HG03159 (cell line): Measurements from ENCODE around the gene FAM83C.

ENCODE experiments used
- ATAC-seq: cut with Tn5 transposase; IDR thresholded peaks from one replicate; pipeline ENCODE4 v1.9.1; 2021; ENCODE audit warnings: mild to moderate bottlenecking, moderate library complexity; ENCODE audit not compliant: unreplicated experiment

Gene FAM83C

DNA sequence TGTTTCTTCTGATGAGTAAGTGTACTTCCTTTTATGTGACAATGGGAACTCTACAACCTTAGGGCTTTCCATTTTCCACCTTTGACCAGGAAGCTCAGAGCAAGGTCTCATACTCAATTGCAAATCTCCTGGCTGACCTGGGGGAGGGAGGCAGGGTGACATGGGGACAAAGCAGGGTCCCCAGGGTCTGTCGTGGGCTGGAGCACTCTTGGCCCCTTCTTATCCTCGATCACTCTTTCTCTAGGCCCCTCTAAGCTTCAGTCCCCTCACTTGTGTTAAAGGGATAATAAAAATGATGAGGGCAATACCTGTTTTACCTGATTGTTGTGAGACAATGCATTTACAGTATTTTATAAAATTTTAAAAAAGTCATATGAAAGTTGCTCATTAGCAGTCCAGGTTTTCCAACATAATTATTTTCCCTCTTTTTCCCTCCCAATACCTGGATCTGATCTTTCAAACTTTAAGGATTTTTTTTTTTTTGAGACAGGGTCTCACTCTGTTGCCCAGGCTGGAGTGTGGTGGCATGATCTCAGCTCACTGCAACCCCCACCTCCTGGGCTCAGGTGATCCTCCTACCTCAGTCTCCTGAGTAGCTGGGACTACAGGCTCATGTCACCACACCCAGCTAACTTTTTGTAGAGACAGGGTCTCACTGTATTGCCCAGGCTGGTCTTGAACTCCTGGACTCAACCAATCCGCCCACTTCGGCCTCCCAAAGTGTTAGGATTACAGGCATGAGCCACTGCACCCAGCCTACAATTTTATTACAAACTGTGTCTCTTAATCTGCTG is 8.4 kb upstream of the FAM83C start:
- ATAC-seq, result no peak

DNA sequence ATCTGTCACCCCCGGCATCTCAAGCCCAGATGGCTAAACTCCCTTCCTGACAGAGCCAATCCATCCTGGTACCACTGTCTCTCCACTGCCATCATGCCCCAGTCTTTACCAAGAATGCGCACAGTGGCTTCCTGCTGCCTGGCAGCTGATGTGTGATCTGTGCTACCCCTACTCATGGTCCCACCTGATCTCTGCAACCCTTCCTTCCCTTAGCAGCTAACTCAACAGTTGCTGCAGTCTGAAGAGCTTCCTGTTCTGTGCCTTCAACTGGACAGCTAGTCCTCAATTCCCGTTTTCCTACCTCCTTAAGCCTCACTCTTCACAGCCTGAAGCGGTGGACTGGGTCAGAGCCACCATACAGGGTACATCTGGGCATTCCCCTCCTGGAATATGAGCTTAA is 7.6 kb upstream of the FAM83C start:
- ATAC-seq, result no peak

DNA sequence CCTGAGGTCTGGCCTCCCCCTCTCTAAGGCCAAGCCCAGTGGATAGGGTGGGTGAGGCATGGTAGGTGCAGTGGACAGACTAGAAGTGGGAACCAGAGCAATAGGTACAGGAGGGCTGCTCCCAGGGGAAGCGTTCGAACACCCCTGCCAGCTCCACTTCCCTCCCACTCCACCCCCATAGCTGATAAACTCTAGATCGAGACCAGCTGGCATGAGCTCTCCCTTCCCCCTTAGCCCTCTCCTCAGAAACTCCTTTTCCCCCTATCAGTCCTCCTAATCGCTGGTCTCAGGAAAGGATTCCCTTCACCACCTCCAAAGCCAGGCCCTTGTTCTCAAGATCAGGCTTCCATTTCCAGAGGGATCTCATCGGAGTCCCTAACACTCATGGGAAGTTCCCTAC is 6.0 kb upstream of the FAM83C start:
- ATAC-seq, result no peak

- no peak for ATAC-seq
These were observed 5.5 kb upstream of the FAM83C start for GRCh38 chr20:35297740-35298139.

DNA sequence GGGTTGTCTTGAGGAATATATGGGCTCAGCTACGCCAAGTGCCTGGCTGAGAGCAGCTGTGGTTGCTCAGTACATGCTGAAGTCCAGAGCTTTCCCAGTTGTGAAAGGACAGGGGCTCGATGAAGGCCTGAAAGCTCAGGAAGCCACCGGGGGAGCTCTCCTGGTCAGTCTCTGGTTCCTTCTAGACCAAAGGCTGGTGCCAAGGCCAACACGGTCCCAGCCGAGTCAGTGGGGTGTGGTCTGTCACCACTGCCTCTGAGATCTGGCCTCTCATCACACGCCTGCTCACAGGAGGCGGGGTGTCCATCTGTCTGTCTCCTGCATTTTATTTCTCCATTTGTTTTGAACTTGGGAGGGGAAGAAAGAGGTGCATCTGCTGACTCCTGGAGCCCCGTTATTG is 4.9 kb upstream of the FAM83C start:
- ATAC-seq, result no peak

GRCh38 chr20:35296101-35296554 is 3.9 kb upstream of the FAM83C start:
- no peak for ATAC-seq

- ATAC-seq, result no peak
These were observed 3.4 kb upstream of the FAM83C start for GRCh38 chr20:35295674-35296073.

- ATAC-seq, result no peak
These were observed 2.8 kb upstream of the FAM83C start for GRCh38 chr20:35295058-35295457.

DNA sequence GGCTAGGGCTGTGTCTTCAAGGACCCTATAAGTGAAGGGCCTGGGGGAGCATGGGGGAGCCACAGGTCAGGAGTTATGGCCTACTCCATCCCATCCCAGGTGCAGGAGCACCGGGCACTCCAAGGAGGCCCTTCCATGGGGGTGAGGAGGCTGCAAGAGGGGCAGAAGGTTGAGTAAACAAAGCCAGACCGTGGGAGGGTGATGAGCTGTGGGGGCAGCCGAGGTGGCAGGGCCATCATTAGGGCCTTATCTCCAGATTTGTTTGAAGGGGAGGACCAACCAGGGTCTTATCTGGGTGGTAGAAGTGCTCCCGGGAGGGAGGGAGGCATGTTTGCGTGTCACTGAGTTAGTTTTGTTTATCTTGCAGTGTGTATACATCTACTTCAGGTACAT is 2.1 kb upstream of the FAM83C start:
- ATAC-seq, result no peak

DNA sequence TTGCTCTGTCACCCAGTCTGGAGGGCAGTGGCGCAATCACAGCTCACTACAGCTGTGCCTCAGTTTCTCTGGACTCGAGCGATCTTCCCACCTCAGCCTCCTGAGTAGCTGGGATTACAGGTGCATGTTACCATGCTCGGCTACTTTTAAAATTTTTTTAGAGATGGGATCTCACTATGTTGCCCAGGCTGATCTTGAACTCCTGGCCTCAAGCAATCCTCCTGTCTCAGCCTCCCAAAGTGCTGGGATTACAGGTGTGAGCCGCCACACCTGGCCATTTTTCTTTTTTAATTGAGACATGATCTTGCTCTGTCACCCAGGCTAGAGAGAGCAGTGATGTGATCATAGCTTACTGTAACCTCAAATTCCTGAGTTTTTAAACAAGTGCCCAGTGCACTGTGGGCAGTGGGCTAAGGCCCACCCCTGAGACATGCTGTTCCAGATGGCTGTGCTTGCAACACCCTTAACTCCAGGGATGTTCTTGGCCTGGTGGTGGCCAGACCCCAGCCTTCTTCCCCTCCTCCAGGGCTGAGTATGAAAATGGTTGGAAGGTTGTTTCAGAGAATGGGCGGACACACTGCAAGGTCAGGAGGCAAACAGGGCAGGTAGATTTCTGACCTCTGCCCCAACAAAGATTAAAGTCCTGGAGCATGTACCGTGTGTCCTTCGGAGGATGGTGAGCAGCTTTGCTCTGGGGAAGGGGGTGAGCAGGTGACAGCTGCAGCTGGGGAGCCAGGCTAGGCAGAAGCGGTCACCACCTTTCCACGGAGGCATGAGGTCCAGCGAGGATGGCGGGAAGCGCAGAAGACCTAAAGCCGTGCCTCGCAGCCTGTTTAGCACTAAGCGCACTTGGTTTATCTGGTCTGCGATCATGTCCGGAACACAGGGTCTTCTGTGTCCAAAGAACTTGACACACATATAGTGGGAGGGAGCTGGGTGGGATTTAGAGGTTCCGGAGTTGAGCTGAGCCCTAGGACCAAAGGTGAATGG is 1.4 kb upstream of the FAM83C start:
- no peak for ATAC-seq

GRCh38 chr20:35292504-35293285 is 470 bp upstream of the FAM83C start:
- no peak for ATAC-seq

DNA sequence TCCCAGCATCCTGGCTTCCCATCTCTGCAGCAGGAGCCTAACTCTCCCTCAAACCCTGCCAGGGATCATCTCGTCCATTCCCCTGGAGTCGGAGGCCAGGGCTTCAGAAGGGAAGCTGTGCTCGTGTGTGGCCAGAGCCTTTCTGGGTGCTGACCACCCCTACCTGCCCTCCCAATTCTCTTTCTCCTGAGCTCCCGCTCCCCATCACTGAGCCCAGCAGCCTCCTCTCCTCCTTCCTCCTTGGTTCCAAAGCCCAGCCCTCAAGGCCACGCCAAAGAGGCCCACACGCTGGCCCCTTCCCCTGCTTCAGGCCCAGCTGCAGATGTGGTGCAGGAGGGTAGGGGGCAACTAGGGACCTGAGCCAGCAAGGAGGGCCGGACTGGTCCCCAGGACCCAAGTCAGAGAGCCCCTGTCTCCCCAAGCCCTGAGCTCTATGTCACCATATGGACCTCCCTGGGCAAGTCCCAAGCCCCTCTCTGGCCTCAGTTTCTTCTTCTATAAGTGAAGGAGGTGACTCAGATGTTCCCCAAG is 1.3 kb downstream of the FAM83C start:
- ATAC-seq, result no peak

GRCh38 chr20:35290186-35290886 is 1.9 kb downstream of the FAM83C start:
- ATAC-seq, result no peak

DNA sequence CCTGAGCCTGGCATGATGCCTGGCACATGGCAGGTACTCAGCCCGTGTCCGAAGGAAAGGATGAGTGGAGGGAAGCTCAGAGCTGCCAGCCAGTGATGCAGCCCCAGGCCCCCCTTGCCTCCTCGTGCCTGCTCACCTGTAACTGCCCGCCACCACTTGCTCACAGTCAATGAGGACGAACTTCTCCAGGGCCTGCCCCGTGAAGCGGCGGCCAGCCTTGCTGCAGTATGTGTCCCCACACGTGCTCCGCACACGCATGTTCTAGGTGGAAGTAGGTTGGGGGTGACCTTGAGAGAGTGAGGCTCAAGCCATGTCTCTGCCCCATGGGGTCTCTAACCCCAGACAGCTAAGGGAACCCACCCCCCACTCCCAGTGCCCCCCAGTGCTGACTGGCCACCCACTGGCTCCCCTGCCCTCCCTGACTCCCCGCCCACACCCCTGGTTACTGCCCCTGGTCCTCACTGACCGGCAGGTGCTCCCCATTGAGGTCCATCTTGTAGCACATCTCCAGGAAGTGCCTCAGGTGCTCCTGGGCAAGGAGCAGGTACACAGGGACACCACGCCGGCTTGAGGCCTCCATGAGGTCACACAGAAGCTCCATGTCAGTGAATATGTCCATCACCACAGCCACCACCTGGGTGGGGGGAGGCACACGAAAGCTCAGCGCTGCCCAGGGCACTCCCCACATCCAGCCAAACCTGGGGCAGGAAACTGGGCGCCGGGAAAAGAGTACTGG is 3.7 kb downstream of the FAM83C start:
- ATAC-seq, result no peak

DNA sequence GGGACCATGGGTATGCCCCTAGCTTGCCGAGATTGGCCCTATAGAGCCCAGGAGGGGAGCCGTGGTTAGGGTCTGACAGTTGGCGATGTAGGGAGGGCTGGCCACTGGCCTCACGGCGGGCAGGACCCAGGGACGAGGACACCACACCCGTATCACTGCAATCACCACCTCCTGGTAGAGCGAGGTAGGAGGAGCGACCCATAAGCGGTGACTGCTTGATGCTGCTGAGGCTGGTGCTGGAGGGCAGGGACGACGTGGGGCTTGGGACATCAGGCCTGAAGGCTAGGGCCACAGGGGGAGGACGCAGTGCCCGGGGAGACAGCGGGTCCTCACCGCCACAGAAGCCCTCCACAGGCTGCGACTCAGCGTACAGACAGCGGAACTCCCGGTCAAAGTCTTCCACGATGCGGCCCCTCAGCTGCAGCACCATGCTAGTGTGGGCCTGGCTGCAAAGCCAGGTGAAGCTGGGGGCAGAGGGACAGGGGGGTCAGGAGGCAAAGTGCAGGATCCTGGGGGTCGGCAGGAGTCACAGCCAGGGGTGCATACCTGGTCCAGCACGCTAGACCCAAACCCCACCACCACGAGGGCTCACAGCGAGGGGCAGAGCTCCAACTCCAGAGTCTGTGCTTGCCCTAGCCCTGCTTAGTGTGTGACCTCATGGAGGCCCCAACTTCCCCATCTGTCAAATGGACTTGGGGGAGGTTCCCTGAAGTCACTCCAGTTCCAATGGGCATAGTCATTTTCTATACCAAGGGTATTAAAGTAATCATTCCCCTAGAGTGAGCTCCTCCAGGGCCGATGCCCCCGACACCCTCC is 4.5 kb downstream of the FAM83C start:
- no peak for ATAC-seq

GRCh38 chr20:35286899-35287508 is 5.2 kb downstream of the FAM83C start:
- ATAC-seq, result no peak

DNA sequence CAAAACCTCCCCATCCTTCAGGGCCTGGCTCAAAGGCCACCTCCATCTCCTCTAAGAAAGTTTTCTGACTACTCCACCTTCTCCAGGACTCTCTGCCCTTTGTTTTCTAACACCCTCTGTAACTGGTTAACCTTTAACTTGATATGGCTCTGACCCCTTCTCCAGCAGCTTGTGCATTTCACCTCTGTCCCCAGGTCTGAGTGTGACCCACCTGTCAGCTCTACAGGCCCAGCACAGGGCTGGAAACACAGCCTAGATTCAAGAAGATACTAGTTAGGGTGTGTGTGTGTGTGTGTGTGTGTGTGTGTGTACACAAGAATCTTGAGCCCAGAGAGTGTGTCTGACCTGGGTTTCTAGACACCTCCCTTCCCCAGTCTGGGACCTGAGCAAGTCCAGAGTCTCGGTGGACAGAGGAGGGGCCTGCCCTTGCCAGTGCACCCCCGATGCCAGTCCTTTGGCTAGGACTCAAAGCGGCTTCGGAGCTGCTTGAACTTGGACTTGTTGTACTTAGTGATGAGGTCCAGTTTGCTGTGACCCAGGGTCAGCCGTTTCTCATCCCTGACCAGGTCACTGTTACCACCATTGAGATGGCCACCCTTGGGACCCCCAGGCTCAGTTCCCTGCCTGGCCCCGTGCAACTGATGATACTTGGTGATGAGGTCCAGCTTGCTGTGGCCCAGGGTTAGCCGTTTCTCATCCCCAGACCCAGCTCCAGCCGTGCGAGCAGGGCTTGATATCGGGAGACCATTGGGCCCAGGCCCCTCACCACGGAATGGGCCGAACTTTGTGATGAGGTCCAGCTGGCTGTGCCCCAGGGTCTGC is 5.9 kb downstream of the FAM83C start:
- no peak for ATAC-seq

DNA sequence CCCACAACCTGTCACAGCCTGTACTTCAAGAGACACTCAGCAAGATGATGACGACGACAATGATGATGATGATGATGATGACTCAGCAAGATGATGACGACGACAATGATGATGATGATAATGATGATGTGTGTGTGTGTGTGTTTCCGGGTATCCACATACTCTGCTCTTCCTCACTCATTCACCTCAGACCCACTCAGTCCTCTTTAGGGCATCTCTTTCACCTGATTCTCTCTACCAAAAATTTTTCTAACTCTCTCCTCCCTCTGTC is 6.5 kb downstream of the FAM83C start:
- ATAC-seq, result no peak
